Measurements from ENCODE around the gene CYB5B.

DNA sequence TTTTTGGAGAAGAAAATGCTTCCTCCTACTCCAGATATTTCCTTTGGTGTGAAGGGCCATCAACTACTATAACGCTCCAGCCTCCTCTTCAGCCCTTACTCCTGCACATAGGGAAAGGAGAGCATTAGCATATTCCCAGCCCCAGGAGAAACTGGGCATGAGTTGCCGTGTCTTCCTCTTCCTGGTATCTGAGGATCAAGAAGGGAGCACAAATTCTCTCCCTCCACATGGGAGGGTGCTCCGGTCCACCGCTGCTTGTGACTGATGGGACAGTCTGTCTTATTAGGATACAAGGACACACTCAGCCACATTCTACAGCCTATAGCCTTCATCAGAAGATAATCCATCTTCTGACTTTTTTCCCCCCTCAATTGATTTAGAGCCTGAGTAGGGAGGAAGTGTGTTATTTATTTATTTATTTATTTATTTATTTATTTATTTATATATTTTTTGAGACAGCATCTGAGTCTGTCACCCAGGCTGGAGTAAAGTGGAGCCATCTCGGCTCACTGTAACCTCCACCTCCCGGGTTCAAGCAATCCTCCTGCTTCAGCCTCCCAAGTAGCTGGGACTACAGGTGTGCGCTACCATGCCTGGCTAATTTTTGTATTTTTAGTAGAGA is 16.6 kb upstream of the CYB5B start:
- TF ChIP-seq FOXA1 (IDR thresholded peaks at IDR 0.05) (no peak), HDGF (IDR thresholded peaks at IDR 0.05; ENCODE audit: borderline replicate concordance) (no peak), BHLHE40 (IDR thresholded peaks at IDR 0.05; ENCODE audit: borderline replicate concordance) (no peak), SP1 (IDR thresholded peaks at IDR 0.05) (no peak)
